ENCODE results near the gene GLI3.

DNA sequence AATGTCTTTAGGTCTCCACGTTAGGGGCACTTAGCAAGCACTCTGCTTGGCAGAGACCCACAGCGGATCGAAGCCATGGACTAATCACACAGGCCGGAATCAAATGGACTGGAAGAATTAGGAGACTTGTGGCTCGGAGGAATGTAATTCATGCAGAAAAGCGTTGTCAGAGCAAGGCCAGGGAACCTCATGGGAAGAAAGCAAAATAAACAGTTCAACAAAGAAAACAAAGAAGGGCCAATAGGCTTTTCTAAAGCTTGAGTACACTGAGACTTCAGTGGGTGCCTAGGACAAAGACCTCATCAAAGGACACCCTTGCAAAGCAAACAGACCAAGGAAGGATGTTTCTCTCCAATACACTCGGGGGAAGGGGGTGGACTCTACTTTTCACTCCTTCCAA lies 171.1 kb downstream of the GLI3 start:
- no peak for TF ChIP-seq ASH2L (IDR thresholded peaks at IDR 0.05; ENCODE audit: borderline replicate concordance, low read depth)
- TF ChIP-seq, protein P1, sequence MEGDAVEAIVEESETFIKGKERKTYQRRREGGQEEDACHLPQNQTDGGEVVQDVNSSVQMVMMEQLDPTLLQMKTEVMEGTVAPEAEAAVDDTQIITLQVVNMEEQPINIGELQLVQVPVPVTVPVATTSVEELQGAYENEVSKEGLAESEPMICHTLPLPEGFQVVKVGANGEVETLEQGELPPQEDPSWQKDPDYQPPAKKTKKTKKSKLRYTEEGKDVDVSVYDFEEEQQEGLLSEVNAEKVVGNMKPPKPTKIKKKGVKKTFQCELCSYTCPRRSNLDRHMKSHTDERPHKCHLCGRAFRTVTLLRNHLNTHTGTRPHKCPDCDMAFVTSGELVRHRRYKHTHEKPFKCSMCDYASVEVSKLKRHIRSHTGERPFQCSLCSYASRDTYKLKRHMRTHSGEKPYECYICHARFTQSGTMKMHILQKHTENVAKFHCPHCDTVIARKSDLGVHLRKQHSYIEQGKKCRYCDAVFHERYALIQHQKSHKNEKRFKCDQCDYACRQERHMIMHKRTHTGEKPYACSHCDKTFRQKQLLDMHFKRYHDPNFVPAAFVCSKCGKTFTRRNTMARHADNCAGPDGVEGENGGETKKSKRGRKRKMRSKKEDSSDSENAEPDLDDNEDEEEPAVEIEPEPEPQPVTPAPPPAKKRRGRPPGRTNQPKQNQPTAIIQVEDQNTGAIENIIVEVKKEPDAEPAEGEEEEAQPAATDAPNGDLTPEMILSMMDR (IDR thresholded peaks at IDR 0.05 in 2 of 3, conservative IDR thresholded peaks at IDR 0.05 in 1 of 3; ENCODE audit: control insufficient read depth in 2 of 3, extremely low read depth in 1 of 3, insufficient read depth in 1 of 3, low read depth in 3 of 3, low read length in 3 of 3), result no peak
- TF ChIP-seq ZSCAN29 (IDR thresholded peaks at IDR 0.05), result no peak
- TF ChIP-seq ZNF274 (IDR thresholded peaks at IDR 0.05; ENCODE audit: insufficient read depth, insufficient read length), result no peak
- no peak for TF ChIP-seq TCF12 (IDR thresholded peaks at IDR 0.05; ENCODE audit: low read depth, low read length)
- TF ChIP-seq GABPA (IDR thresholded peaks at IDR 0.05; ENCODE audit: low read depth), result no peak
- TF ChIP-seq, protein P2, sequence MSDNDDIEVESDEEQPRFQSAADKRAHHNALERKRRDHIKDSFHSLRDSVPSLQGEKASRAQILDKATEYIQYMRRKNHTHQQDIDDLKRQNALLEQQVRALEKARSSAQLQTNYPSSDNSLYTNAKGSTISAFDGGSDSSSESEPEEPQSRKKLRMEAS (IDR thresholded peaks at IDR 0.05; ENCODE audit: low read depth, low read length), result no peak
- no peak for TF ChIP-seq EP300 (IDR thresholded peaks at IDR 0.05; ENCODE audit: borderline replicate concordance in 1 of 2, control insufficient read depth in 1 of 2, low read depth in 2 of 2, low read length in 2 of 2)
- TF ChIP-seq POLR2A (IDR thresholded peaks at IDR 0.05; ENCODE audit: low read depth, low read length), result no peak
- no peak for TF ChIP-seq GATAD2B (conservative IDR thresholded peaks at IDR 0.05; ENCODE audit: low read depth)
- TF ChIP-seq NFIC (IDR thresholded peaks at IDR 0.05; ENCODE audit: low read depth, low read length), result no peak
- TF ChIP-seq TARDBP (IDR thresholded peaks at IDR 0.05; ENCODE audit: borderline replicate concordance), result no peak
- no peak for TF ChIP-seq RFX5 (IDR thresholded peaks at IDR 0.05; ENCODE audit: low read depth, low read length)

Data from GM12878 (cell line).